ENCODE measurements around the gene ATP5PO.
A peak's percentile ranks its signal among the peaks of the same experiment; 100 is the strongest.

ATP5PO gene

GRCh38 chr21:33909756-33910155 is 5.8 kb downstream of the ATP5PO start:
- Histone ChIP-seq H3K36me3 (ENCODE audit: low read depth) (peaks cover 93% of the 10 kb centered on the region), H3K4me3 (ENCODE audit: severe bottlenecking) (no peak overlapping the region), H3K9me3 (ENCODE audit: severe bottlenecking) (peaks cover 2% of the 10 kb centered on the region), H3K27ac (ENCODE audit: poor library complexity, severe bottlenecking) (no peak overlapping the region), H3K4me1 (ENCODE audit: insufficient read depth, poor library complexity, severe bottlenecking) (no peaks in the 10 kb centered on the region), H3K27me3 (ENCODE audit: insufficient read depth, poor library complexity, severe bottlenecking) (no peaks in the 10 kb centered on the region)
- no peak for DNase-seq (ENCODE audit: low spot score)
- ATAC-seq (ENCODE audit: low read depth), result no peak
- no peak for TF ChIP-seq CTCF (IDR thresholded peaks at IDR 0.05; ENCODE audit: poor library complexity, severe bottlenecking)

GRCh38 chr21:33908760-33909159 is 6.8 kb downstream of the ATP5PO start:
- no peak for ATAC-seq (ENCODE audit: low read depth)
- Histone ChIP-seq H3K4me3 (ENCODE audit: severe bottlenecking) (no peak overlapping the region), H3K36me3 (ENCODE audit: low read depth) (peaks cover 97% of the 10 kb centered on the region), H3K9me3 (ENCODE audit: severe bottlenecking) (peaks cover 2% of the 10 kb centered on the region), H3K4me1 (ENCODE audit: insufficient read depth, poor library complexity, severe bottlenecking) (no peaks in the 10 kb centered on the region), H3K27ac (ENCODE audit: poor library complexity, severe bottlenecking) (no peak overlapping the region), H3K27me3 (ENCODE audit: insufficient read depth, poor library complexity, severe bottlenecking) (no peaks in the 10 kb centered on the region)
- no peak for DNase-seq (ENCODE audit: low spot score)
- TF ChIP-seq CTCF (IDR thresholded peaks at IDR 0.05; ENCODE audit: poor library complexity, severe bottlenecking), result no peak

- no peak for ATAC-seq (ENCODE audit: low read depth)
- TF ChIP-seq CTCF (IDR thresholded peaks at IDR 0.05; ENCODE audit: poor library complexity, severe bottlenecking), result no peak
- Histone ChIP-seq H3K27ac (ENCODE audit: poor library complexity, severe bottlenecking) (no peak overlapping the region), H3K27me3 (ENCODE audit: insufficient read depth, poor library complexity, severe bottlenecking) (no peaks in the 10 kb centered on the region), H3K4me1 (ENCODE audit: insufficient read depth, poor library complexity, severe bottlenecking) (no peaks in the 10 kb centered on the region), H3K4me3 (ENCODE audit: severe bottlenecking) (no peak overlapping the region), H3K9me3 (ENCODE audit: severe bottlenecking) (peaks cover 2% of the 10 kb centered on the region), H3K36me3 (ENCODE audit: low read depth) (peaks cover 64% of the 10 kb centered on the region)
- DNase-seq (ENCODE audit: low spot score), result no peak
Observed at GRCh38 chr21:33904041-33904440, 11.6 kb downstream of the ATP5PO start.

- Histone ChIP-seq H3K27me3 (ENCODE audit: insufficient read depth, poor library complexity, severe bottlenecking) (no peaks in the 10 kb centered on the region), H3K27ac (ENCODE audit: poor library complexity, severe bottlenecking) (no peak overlapping the region), H3K4me1 (ENCODE audit: insufficient read depth, poor library complexity, severe bottlenecking) (no peaks in the 10 kb centered on the region), H3K9me3 (ENCODE audit: severe bottlenecking) (no peaks in the 10 kb centered on the region), H3K36me3 (ENCODE audit: low read depth) (peaks cover 49% of the 10 kb centered on the region), H3K4me3 (ENCODE audit: severe bottlenecking) (no peak overlapping the region)
- no peak for ATAC-seq (ENCODE audit: low read depth)
- no peak for TF ChIP-seq CTCF (IDR thresholded peaks at IDR 0.05; ENCODE audit: poor library complexity, severe bottlenecking)
- no peak for DNase-seq (ENCODE audit: low spot score)
Observed at GRCh38 chr21:33902349-33902748, 13.3 kb downstream of the ATP5PO start.

GRCh38 chr21:33901412-33902288 is 14.0 kb downstream of the ATP5PO start:
- ATAC-seq (ENCODE audit: low read depth) (peak; percentile 72; the same call in 2 of the 3 replicates), DNase-seq (ENCODE audit: low spot score) (no peak)
- H3K36me3 ChIP-seq (ENCODE audit: low read depth), result peaks cover 42% of the 10 kb centered on the region
- H3K4me1 ChIP-seq (ENCODE audit: insufficient read depth, poor library complexity, severe bottlenecking), result peaks cover 4% of the 10 kb centered on the region
- no peak overlapping the region for H3K4me3 ChIP-seq (ENCODE audit: severe bottlenecking)
- no peaks in the 10 kb centered on the region for H3K9me3 ChIP-seq (ENCODE audit: severe bottlenecking)
- no peak overlapping the region for H3K27ac ChIP-seq (ENCODE audit: poor library complexity, severe bottlenecking)
- peak; percentile 45 for TF ChIP-seq CTCF (IDR thresholded peaks at IDR 0.05; ENCODE audit: poor library complexity, severe bottlenecking)
- no peaks in the 10 kb centered on the region for H3K27me3 ChIP-seq (ENCODE audit: insufficient read depth, poor library complexity, severe bottlenecking)

All from RWPE2 (cell line).